GM12874 (cell line): ENCODE results near the gene AP4E1.

Source experiments
- TF ChIP-seq, protein P1 (sequence below): IDR thresholded peaks from 2 replicates; pipeline ENCODE4 v1.5.1; 2011; ENCODE audit warnings: low read depth, mild to moderate bottlenecking, control low read depth, low read length, moderate library complexity; ENCODE audit not compliant: insufficient read depth

The AP4E1 gene

DNA sequence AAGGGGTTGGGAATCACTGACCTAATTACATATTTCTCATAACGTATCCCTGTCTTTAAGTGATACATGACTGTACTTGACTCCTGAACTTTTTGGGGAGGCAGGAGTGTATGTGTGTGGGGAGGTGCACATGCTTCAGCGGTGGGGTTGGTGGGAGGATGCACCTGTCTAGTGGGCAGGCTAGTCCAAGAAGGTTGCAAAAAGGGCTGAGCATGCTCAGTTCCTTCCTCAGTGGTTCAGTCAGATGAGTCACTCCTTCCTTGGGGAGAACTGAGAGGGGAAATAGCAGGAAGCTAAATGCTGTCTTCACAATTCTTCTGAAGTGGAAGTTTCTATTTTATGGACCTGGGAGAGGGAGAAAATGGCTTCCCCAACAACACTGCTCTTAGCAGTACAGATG, 24.6 kb upstream of the AP4E1 start:
- TF ChIP-seq, protein P1, sequence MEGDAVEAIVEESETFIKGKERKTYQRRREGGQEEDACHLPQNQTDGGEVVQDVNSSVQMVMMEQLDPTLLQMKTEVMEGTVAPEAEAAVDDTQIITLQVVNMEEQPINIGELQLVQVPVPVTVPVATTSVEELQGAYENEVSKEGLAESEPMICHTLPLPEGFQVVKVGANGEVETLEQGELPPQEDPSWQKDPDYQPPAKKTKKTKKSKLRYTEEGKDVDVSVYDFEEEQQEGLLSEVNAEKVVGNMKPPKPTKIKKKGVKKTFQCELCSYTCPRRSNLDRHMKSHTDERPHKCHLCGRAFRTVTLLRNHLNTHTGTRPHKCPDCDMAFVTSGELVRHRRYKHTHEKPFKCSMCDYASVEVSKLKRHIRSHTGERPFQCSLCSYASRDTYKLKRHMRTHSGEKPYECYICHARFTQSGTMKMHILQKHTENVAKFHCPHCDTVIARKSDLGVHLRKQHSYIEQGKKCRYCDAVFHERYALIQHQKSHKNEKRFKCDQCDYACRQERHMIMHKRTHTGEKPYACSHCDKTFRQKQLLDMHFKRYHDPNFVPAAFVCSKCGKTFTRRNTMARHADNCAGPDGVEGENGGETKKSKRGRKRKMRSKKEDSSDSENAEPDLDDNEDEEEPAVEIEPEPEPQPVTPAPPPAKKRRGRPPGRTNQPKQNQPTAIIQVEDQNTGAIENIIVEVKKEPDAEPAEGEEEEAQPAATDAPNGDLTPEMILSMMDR: no peak

DNA sequence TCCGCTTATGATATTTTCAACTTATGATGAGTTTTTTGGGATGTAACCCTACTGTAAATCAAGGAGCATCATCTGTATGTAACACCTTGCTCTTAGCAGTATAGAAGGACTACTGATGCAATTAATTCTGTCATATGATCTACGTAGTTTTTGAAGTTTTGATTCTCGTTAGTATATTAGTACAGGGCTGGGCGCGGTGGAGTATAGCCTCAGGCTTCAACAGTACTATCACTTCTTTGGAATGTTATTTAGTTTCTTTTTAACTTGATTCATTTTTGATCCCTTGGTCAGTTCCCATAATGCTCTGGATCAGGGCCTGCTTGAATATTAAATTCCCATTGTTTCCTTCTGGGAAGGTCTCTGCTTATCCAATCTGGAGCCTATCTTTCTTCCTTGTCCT, 23.9 kb upstream of the AP4E1 start:
- TF ChIP-seq, protein P1: no peak

DNA sequence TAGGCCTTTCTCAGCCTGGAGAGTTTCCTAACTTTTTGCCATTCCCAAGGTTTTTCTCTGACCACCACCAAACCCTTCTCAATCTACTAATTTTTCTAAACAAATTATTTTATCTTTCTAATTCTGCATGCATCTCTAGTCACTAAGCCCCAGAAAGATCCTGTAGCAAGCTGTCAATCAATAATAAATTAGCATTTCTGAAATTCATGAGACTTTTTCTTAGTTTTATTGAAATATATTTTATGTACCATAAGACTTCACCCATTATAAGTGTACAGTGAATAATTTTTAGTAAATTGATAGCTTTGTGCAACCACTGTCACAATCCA, 22.4 kb upstream of the AP4E1 start:
- TF ChIP-seq, protein P1: no peak

DNA sequence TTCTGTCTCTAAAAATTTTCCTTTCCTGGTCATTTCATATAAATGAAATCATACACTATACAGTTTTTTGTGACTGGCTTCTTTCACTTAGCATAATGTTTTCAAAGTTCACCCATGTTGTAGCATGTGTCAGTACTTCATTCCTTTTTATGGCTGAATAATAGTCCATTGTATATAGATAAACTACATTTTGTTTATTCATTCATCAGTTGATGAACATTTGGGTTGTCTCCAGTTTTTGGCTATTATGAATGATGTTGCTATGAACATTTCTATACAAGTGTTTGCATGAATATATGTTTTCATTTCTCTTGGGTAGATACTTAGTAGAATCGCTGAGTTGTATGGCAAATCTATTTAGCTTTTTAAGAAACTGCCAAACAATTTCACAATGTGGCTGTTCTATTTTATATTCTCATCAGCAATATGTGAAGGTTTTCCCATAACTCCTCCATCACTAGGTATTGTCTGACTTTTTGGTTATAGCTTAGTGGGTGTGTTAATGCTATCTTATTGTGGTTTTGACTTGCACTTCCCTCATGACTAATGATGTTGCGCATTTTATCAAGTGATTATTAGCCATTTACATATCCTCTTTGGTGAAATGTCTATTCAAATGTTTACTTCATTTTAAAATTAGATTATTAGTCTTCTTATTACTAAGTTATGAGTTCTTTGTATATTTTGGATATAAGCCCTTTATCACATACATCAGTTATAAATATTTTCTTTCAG, 21.7 kb upstream of the AP4E1 start:
- TF ChIP-seq, protein P1: no peak

DNA sequence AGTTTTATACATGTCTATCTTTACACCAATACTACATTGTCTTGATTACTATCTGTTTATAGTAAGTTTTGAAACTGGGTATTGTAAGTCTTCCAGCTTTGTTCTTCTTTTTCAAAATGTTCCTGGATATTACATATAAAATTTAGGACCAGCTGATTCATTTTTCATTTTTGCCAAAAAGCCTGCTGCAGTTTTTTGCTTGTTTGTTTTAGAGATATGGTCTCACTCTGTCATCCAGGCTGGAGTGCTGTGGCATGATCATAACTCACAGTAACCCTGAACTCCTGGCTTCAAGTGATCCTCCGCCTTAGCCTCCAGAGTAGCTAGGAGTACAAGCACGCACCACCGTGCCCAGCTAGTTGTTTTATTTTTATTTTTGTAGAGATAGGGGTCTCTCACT, 20.4 kb upstream of the AP4E1 start:
- TF ChIP-seq, protein P1: no peak

DNA sequence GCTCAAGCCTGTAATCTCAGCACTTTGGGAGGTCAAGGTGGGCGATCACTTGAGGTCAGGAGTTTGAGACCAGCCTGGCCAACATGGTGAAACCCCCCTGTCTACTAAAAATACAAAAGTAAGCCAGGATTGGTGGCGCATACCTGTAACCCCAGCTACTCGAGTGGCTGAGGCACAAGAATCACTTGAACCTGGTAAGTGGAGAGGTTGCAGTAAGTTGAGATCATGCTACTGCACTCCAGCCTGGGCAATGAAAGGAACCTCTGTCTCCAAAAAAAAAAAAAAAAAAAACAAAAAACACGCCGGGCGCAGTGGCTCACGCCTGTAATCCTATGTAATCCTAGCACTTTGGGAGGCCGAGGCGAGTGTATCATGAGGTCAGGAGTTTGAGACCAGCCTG, 18.9 kb upstream of the AP4E1 start:
- TF ChIP-seq, protein P1: no peak

DNA sequence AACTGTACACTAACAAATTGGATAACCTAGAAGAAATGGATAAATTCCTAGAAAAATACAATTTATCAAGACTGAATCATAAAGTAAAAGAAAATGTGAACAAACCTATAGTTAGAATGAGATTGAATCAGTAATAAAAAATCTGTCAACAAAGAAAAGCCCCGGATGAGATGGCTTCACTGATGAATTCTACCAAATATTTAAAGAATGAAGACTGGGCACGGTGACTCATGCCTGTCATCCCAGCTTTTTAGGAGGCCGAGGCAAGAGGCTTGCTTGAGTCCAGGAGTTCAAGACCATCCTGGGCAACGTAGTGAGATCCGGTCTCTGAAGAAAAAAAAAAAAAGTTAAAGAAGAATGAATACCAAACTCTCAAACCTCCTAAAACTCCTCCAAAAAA, 17.7 kb upstream of the AP4E1 start:
- TF ChIP-seq, protein P1: no peak
